Adrenal gland (tissue), 12 donors: Measurements from ENCODE around the gene SHE. TPM values are rescaled to one million over a fixed set of nuclear protein-coding genes. Genes with fewer than 3 reads are reported as not detected.

Source experiments
- DNase-seq, 7 donors: peaks; one replicate each; pipeline ENCODE4 v3.0.0-alpha.2; 2019 to 2020
- H3K27ac ChIP-seq, 5 donors: fragments of 200-600 bp; sonication (generic) in 4 of 5; 1 replicate in 3 of 5; 2 replicates in 2 of 5; pipeline versions ENCODE4 v1.5.1 to v1.8.0; 2016 to 2020; ENCODE audit warnings: mild to moderate bottlenecking in 1 of 5
- H3K27me3 ChIP-seq: fragments of 200-600 bp; 2 replicates; pipeline ENCODE4 v1.8.0; 2021
- H3K36me3 ChIP-seq, 2 donors: fragments of 200-600 bp; replicated peaks in 1 of 2; 1 replicate in 1 of 2; 2 replicates in 1 of 2; pipeline versions ENCODE4 v1.5.1 to v1.8.0; 2018 to 2022
- H3K4me1 ChIP-seq, 2 donors: fragments of 200-600 bp; replicated peaks in 1 of 2; 1 replicate in 1 of 2; 2 replicates in 1 of 2; pipeline versions ENCODE4 v1.5.1 to v1.8.0; 2018 to 2021
- H3K4me3 ChIP-seq, 4 donors: fragments of 200-600 bp; sonication (generic) in 3 of 4; one replicate each; pipeline ENCODE4 v1.5.1; 2016 to 2018
- H3K9me3 ChIP-seq, 3 donors: fragments of 200-600 bp; sonication (generic) in 1 of 3; replicated peaks in 1 of 3; 1 replicate in 2 of 3; 2 replicates in 1 of 3; pipeline versions ENCODE4 v1.5.1 to v1.8.0; 2016 to 2021
- CTCF ChIP-seq, 6 experiments: fragments of 450-650 bp in 4 of 6; fragments of 200-600 bp in 2 of 6; sonication (generic) in 1 of 6; IDR thresholded peaks; 1 replicate in 5 of 6; 2 replicates in 1 of 6; pipeline versions ENCODE4 v1.5.1 to v1.8.0; 2016 to 2021; ENCODE audit warnings: antibody characterized with exemption in 6 of 6, mild to moderate bottlenecking in 2 of 6, moderate library complexity in 1 of 6
- POLR2A ChIP-seq, 2 donors: fragments of 450-650 bp; IDR thresholded peaks; one replicate each; pipeline ENCODE4 v1.6.1; 2017; ENCODE audit warnings: antibody characterized with exemption in 2 of 2, mild to moderate bottlenecking in 2 of 2, moderate library complexity in 1 of 2
- WGBS, 4 donors: extraction: QIAGEN DNeasy Blood & Tissue Kit in 2 of 4; methylation state at CpG; one replicate each; pipeline versions ENCODE4 v1.1.5 to v1.1.7; 2013 to 2017; 5-methylcytosine and 5-hydroxymethylcytosine counted together
- intact Hi-C, 2 donors: fragments of 100-400 bp; cut with DNase I; formaldehyde crosslinking; loops; one replicate each; pipeline versions ENCODE4 v1.14.1 to v1.15.0; 2022 to 2023
- polyA plus RNA-seq, 3 donors: library from polyadenylated mRNA; stranded (reverse); fragments of 200-250 nt in 2 of 3; fragments of 350-450 nt in 1 of 3; fragmentation: Illumina TruSeq in 1 of 3; extraction: RNeasy Lipid Tissue Mini Kit (QIAGEN cat#74804) in 1 of 3; gene quantifications; one replicate each; pipeline ENCODE4 v1.2.3, GENCODE V29; 2013 to 2014
- total RNA-seq, 9 donors: library from RNA; depleted of rRNA in 4 of 9; stranded (reverse); fragments of >200 nt in 4 of 9; fragments of 120-200 nt in 1 of 9; fragmentation: NEBNext Ultra II Directional in 1 of 9; extraction: Animal tissue kit (Norgen Biotek cat#: 25700) in 1 of 9; gene quantifications; one replicate each; pipeline versions ENCODE4 v1.1.0 to v1.2.4, GENCODE V29; 2013 to 2023
- donor health status: healthy with polysubstance abuse.
- donor health status: Bipolar disorder and iron deficiency.
- donor health status: DM: yes; HTN: yes; CAD: no.
- donor health status: DM: no; HTN: no; CAD: no.
- donor health status: DM: no; HTN: no; CAD: no.
- donor health status: DM: yes; HTN: yes; CAD: no.

The SHE gene
- total and polyA plus RNA-seq, 12 donors: 6.4 to 30.7 (median 17.1) TPM

DNA sequence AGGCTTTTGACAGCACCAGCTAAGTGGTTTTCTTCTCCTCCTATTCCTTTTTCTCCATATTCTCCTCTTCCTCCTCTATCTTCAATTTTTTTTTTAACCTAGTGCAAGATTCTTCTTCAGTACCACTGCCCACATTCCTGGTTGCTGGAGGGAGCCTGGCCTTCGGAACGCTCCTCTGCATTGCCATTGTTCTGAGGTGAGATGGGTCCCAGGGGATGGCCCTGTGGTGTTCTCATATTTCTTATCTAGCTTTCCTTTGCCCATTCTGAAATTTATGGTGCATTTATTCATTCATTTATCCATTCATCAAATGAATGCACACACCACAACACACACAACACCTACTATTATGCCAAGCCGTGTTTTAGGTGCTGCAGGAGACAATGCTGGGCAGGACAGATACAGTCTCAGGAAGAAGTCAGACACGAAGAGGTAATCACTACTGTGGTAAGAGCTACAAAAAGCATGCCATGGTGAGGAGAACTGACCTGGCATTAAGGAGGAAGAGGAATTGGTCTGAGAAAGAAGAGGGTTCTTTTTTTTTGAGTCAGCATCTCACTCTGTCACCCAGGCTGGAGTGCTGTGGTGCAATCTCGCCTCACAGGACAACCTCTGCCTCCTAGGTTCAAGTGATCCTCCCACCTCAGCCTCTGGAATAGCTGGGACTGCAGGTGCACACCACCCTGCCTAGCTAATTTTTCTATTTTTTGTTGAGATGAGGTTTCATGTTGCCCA is 47.7 kb downstream of the SHE start:
- Histone ChIP-seq H3K36me3 (peaks cover 0 to 39% of the 10 kb centered on the region in 2 donors), H3K4me1 (no peaks in the 10 kb centered on the region), H3K27me3 (no peaks in the 10 kb centered on the region), H3K27ac (no peak overlapping the region), H3K4me3 (no peak overlapping the region), H3K9me3 (no peaks in the 10 kb centered on the region)
- DNase-seq: no peak
- TF ChIP-seq CTCF (IDR thresholded peaks at IDR 0.05) (no peak), POLR2A (IDR thresholded peaks at IDR 0.05) (no peak)
- intact Hi-C loops: no loop called here
- 80 to 88% (median 83%) methylated on average over 5 of the region's 5 CpGs for WGBS, 4 donors

DNA sequence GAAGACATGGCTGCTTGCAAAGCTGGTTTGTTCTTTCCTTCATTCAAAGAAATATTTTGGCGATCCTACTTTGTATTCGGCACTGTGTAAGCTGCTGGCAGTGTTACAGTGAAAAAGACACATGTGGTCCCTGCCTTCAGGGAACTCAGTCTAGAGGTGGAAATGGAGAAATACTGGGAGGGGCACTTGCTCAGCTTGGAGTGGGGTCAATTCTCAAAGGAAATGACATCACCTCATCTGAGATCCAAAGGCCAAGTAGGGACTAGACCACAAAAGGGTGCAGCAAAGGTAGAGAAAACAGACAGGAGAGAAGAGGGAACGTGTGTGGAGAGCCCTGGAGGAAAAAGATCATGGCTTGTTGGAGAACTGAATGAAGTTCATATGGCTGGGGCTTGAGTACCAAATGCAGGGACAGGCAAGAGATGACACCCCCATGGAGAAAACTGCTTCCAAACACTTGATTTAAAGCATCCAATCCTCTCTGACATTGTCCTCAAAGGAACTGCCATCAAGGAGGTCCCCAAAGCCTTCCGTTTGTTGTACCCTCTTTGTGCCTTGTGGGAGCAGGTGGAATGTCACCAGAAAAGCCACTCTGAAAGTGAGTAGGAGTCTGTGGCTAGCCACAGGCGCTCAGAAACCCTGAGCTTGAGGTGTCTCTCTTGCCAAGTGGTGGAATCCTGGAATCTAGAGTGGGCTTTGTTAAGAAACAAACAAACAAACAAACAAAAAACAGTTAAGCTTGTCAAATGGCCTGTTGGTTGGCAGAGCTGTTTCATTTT is 48.4 kb downstream of the SHE start:
- peak overlapping the region in 1 of 5 donors; percentile 56 for H3K27ac ChIP-seq
- WGBS, 4 donors: 72 to 80% (median 74%) methylated on average over 5 of the region's 5 CpGs
- intact Hi-C loops: no loop called here

DNA sequence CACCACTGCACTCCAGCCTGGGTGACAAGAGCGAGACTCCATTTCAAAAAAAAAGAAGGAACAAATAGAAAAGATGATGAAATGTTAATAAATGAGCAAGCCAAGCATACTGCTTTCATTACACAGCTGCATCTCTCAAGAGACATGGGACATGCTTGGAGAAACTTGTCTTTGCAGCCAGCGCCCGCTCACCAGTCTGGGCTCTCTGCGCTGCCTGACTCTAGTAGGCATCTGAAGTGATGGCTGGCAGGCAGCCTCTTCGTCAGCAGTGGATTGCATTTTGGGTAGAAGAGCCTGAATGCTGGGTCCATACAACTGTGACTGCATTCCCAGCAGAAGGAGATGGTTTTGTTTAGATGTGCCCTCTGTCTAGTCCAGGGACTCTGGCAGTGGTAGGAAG is 49.1 kb downstream of the SHE start:
- H3K27ac ChIP-seq: peak overlapping the region in 1 of 5 donors; percentile 56
- H3K27me3 ChIP-seq: no peaks in the 10 kb centered on the region
- 83 to 97% (median 86%) methylated on average over 5 of the region's 5 CpGs for WGBS, 4 donors
- peaks cover 0 to 48% of the 10 kb centered on the region in 2 donors for H3K36me3 ChIP-seq
- intact Hi-C loops: no loop called here
- H3K4me1 ChIP-seq: no peaks in the 10 kb centered on the region
- H3K9me3 ChIP-seq: no peaks in the 10 kb centered on the region
- TF ChIP-seq CTCF (IDR thresholded peaks at IDR 0.05) (no peak), POLR2A (IDR thresholded peaks at IDR 0.05) (no peak)
- no peak for DNase-seq
- H3K4me3 ChIP-seq: no peak overlapping the region

More for the DNA sequence above, 48.4 kb downstream of the SHE start:
- no peak overlapping the region for H3K4me3 ChIP-seq
- TF ChIP-seq POLR2A (IDR thresholded peaks at IDR 0.05): no peak
- H3K36me3 ChIP-seq: peaks cover 0 to 44% of the 10 kb centered on the region in 2 donors
- H3K9me3 ChIP-seq: no peaks in the 10 kb centered on the region
- no peak for DNase-seq
- H3K27me3 ChIP-seq: no peaks in the 10 kb centered on the region
- no peaks in the 10 kb centered on the region for H3K4me1 ChIP-seq

GRCh38 chr1:154448331-154448811 is 53.8 kb downstream of the SHE start:
- Histone ChIP-seq H3K9me3 (no peaks in the 10 kb centered on the region), H3K4me1 (no peaks in the 10 kb centered on the region), H3K4me3 (no peak overlapping the region), H3K27ac (no peak overlapping the region), H3K36me3 (peaks cover 0 to 34% of the 10 kb centered on the region in 2 donors), H3K27me3 (no peaks in the 10 kb centered on the region)
- DNase-seq: no peak
- WGBS, 4 donors: 85 to 96% (median 90%) methylated on average over 7 of the region's 7 CpGs
- intact Hi-C loops: no loop called here
- no peak for TF ChIP-seq POLR2A (IDR thresholded peaks at IDR 0.05)
- TF ChIP-seq CTCF (IDR thresholded peaks at IDR 0.05): no peak
